ENCODE measurements around the gene SUN2.

SUN2 gene

GRCh38 chr22:38713921-38714320 is 41.9 kb downstream of the SUN2 start:
- Histone ChIP-seq H3K4me3 (ENCODE audit: low read depth, low read length) (no peak overlapping the region), H3K9me3 (ENCODE audit: control insufficient read depth, insufficient read depth, low read depth, low read length) (no peaks in the 10 kb centered on the region), H3K4me1 (ENCODE audit: control insufficient read depth, insufficient read depth, low read length) (peaks cover 12% of the 10 kb centered on the region), H3K27ac (ENCODE audit: extremely low read depth, low read depth, low read length) (no peak overlapping the region), H3K36me3 (ENCODE audit: control insufficient read depth in 2 of 2, insufficient read depth in 1 of 2, low read length in 2 of 2) (peaks cover 8 to 73% of the 10 kb centered on the region in 2 experiments; a peak in 2 of 3 replicates)
- ChIA-PET CTCF (interaction anchor here (0.6 to 3.2 kb wide), 4 partner anchors 8 to 1241 kb away, joined by 3 to 12 read pairs (median 4); partner anchors contain the start of gene GTPBP1), POLR2A (interaction anchor here (0.7 to 2.7 kb wide), 3 partner anchors 8 to 366 kb away, joined by 3 to 17 read pairs (median 3); partner anchors contain the start of gene GTPBP1)
- TF ChIP-seq ZNF544 (tag by site-specific recombination; IDR thresholded peaks at IDR 0.05) (no peak), ZNF350 (tag by site-specific recombination; IDR thresholded peaks at IDR 0.05) (no peak), ZFHX2 (tag by site-specific recombination; conservative IDR thresholded peaks at IDR 0.05) (peak; percentile 5), BCL11B (tag by site-specific recombination; IDR thresholded peaks at IDR 0.05; ENCODE audit: low read depth) (no peak), HIC1 (tag by site-specific recombination; IDR thresholded peaks at IDR 0.05) (no peak), EGR2 (tag by site-specific recombination; IDR thresholded peaks at IDR 0.05; ENCODE audit: low read depth) (peak; percentile 30; the same call in 1 of the 2 replicates)

- H3K27ac ChIP-seq (ENCODE audit: extremely low read depth, low read depth, low read length) = no peak overlapping the region
- POLR2A ChIA-PET = no interaction called here
These were observed 43.2 kb downstream of the SUN2 start for GRCh38 chr22:38712486-38713207.

GRCh38 chr22:38710866-38711265 is 44.9 kb downstream of the SUN2 start:
- ChIA-PET POLR2A (no interaction called here), CTCF (no interaction called here)
- Histone ChIP-seq H3K9me3 (ENCODE audit: control insufficient read depth, insufficient read depth, low read depth, low read length) (no peaks in the 10 kb centered on the region), H3K27ac (ENCODE audit: extremely low read depth, low read depth, low read length) (no peak overlapping the region), H3K4me3 (ENCODE audit: low read depth, low read length) (no peak overlapping the region), H3K4me1 (ENCODE audit: control insufficient read depth, insufficient read depth, low read length) (peaks cover 14% of the 10 kb centered on the region), H3K36me3 (ENCODE audit: control insufficient read depth in 2 of 2, insufficient read depth in 1 of 2, low read length in 2 of 2) (peaks cover 5 to 55% of the 10 kb centered on the region in 2 experiments; a peak in 2 of 3 replicates)
- TF ChIP-seq ZXDB (tag by site-specific recombination; IDR thresholded peaks at IDR 0.05) (no peak), ZBTB26 (tag by site-specific recombination; optimal IDR thresholded peaks at IDR 0.05) (no peak), ZNF398 (tag by site-specific recombination; IDR thresholded peaks at IDR 0.05) (no peak), HOXA7 (CRISPR knock-in tag; IDR thresholded peaks at IDR 0.05; ENCODE audit: borderline replicate concordance) (no peak), ZNF629 (tag by site-specific recombination; IDR thresholded peaks at IDR 0.05) (no peak), ZNF580 (tag by site-specific recombination; IDR thresholded peaks at IDR 0.05) (no peak), SETDB1 (IDR thresholded peaks at IDR 0.05; ENCODE audit: insufficient read length, low read length) (no peak), ZNF394 (tag by site-specific recombination; IDR thresholded peaks at IDR 0.05; ENCODE audit: borderline replicate concordance) (no peak), ZNF48 (tag by site-specific recombination; IDR thresholded peaks at IDR 0.05) (no peak)

More at GRCh38 chr22:38712486-38713207, 43.2 kb downstream of the SUN2 start:
- no peaks in the 10 kb centered on the region for H3K9me3 ChIP-seq (ENCODE audit: control insufficient read depth, insufficient read depth, low read depth, low read length)
- TF ChIP-seq ZSCAN4 (tag by site-specific recombination; IDR thresholded peaks at IDR 0.05) (no peak), ZNF449 (tag by site-specific recombination; IDR thresholded peaks at IDR 0.05) (peak; percentile 94), ZNF747 (tag by site-specific recombination; IDR thresholded peaks at IDR 0.05) (no peak)
- CTCF ChIA-PET = interaction anchor here (1.4 kb wide), 1 partner anchor 13 kb away, joined by 3 read pairs; no protein-coding TSS in a partner anchor
- H3K4me1 ChIP-seq (ENCODE audit: control insufficient read depth, insufficient read depth, low read length) = peaks cover 8% of the 10 kb centered on the region
- H3K4me3 ChIP-seq (ENCODE audit: low read depth, low read length) = no peak overlapping the region
- H3K36me3 ChIP-seq (ENCODE audit: control insufficient read depth in 2 of 2, insufficient read depth in 1 of 2, low read length in 2 of 2) = peaks cover 5 to 72% of the 10 kb centered on the region in 2 experiments; a peak in 2 of 3 replicates

Data from HEK293 (cell line).